Inflammatory macrophage treated with lipopolysaccharide for 1 hour (primary cell): ENCODE measurements around the gene AKAP8L.
"Not testable (repeated sequence)": the region's sequence is repeated elsewhere in the genome, so short reads cannot be mapped to it uniquely, and the experiment has no call there.

Source experiments
- DNase-seq, 2 donors: peaks; one replicate each; pipeline ENCODE4 v3.0.0-alpha.2; 2020 to 2022

The AKAP8L gene

GRCh38 chr19:15337202-15337601 lies 81.6 kb downstream of the AKAP8L start:
- DNase-seq: no peak

GRCh38 chr19:15335992-15336391 lies 82.8 kb downstream of the AKAP8L start:
- DNase-seq: not testable (repeated sequence)

GRCh38 chr19:15332311-15332996 lies 86.3 kb downstream of the AKAP8L start, which contains the start of gene BRD4:
BRD4 (minus strand) TSS chr19:15332539; CDS start chr19:15273099, 59,440 bp downstream.
- peak; percentile 33 to 66 for DNase-seq

GRCh38 chr19:15331419-15332310 lies 87.1 kb downstream of the AKAP8L start:
- peak; percentile 47 to 68 for DNase-seq

GRCh38 chr19:15330801-15331418 lies 87.9 kb downstream of the AKAP8L start:
- DNase-seq: peak; percentile 46 to 54
